Keratinocyte (primary cell): ENCODE measurements around the gene SYMPK. TPM values are rescaled to one million over a fixed set of nuclear protein-coding genes. Genes with fewer than 3 reads are reported as not detected.

Source experiments
- DNase-seq: peaks from one replicate; pipeline ENCODE4 v3.0.0-alpha.2; 2011; ENCODE audit warnings: low read depth, missing footprints, low spot score
- FAIRE-seq: peaks from 2 replicates; lab custom pipeline; 2011; peaks lifted over from hg19 to GRCh38; lab: Jason Lieb, UNC
- H2AFZ ChIP-seq: 2 replicates; pipeline ENCODE4 v1.6.0; 2012; ENCODE audit warnings: low read length, control low read depth, inconsistent platforms; ENCODE audit not compliant: control insufficient read depth
- H3K27ac ChIP-seq: 2 replicates; pipeline ENCODE4 v1.5.1; 2011; ENCODE audit warnings: low read length; ENCODE audit not compliant: control insufficient read depth, insufficient read depth
- H3K27me3 ChIP-seq: 3 replicates; pipeline ENCODE4 v1.6.0; 2011; ENCODE audit warnings: low read length; ENCODE audit not compliant: control insufficient read depth, insufficient read depth; ENCODE audit errors: extremely low read depth
- H3K36me3 ChIP-seq, 2 experiments: 2 replicates in 1 of 2; 3 replicates in 1 of 2; pipeline ENCODE4 v1.5.1; 2011; ENCODE audit warnings: low read length in 2 of 2, mild to moderate bottlenecking in 1 of 2; ENCODE audit not compliant: control insufficient read depth in 2 of 2, insufficient read depth in 2 of 2; ENCODE audit errors: extremely low read depth in 1 of 2
- H3K4me1 ChIP-seq: 3 replicates; pipeline ENCODE4 v1.5.1; 2011; ENCODE audit warnings: low read length; ENCODE audit not compliant: control insufficient read depth, insufficient read depth; ENCODE audit errors: extremely low read depth
- H3K4me2 ChIP-seq: 3 replicates; pipeline ENCODE4 v1.6.0; 2011; ENCODE audit warnings: low read depth, low read length; ENCODE audit not compliant: control insufficient read depth, insufficient read depth; ENCODE audit errors: extremely low read depth
- H3K4me3 ChIP-seq, 3 experiments: fragments of 200-600 bp in 1 of 3; sonication (generic) in 1 of 3; 2 replicates in 2 of 3; 3 replicates in 1 of 3; pipeline ENCODE4 v1.5.1; 2011 to 2016; ENCODE audit warnings: low read length in 3 of 3, mild to moderate bottlenecking in 3 of 3, control low read depth in 2 of 3, inconsistent platforms in 1 of 3, low read depth in 1 of 3, mixed read lengths in 1 of 3, mixed run types in 1 of 3, moderate library complexity in 1 of 3; ENCODE audit not compliant: control insufficient read depth in 2 of 3, insufficient read depth in 2 of 3; ENCODE audit errors: extremely low read depth in 1 of 3
- H3K79me2 ChIP-seq: 2 replicates; pipeline ENCODE4 v1.6.0; 2012; ENCODE audit warnings: low read length; ENCODE audit not compliant: control insufficient read depth, insufficient read depth
- H3K9ac ChIP-seq: 3 replicates; pipeline ENCODE4 v1.6.0; 2011; ENCODE audit warnings: low read length; ENCODE audit not compliant: control insufficient read depth, insufficient read depth; ENCODE audit errors: extremely low read depth
- H3K9me1 ChIP-seq: 3 replicates; pipeline ENCODE4 v1.6.0; 2011; ENCODE audit warnings: low read length; ENCODE audit not compliant: control insufficient read depth, insufficient read depth; ENCODE audit errors: extremely low read depth
- H3K9me3 ChIP-seq: 2 replicates; pipeline ENCODE4 v1.5.1; 2012; ENCODE audit warnings: low read depth, low read length; ENCODE audit not compliant: control insufficient read depth
- H4K20me1 ChIP-seq: 3 replicates; pipeline ENCODE4 v1.6.0; 2011; ENCODE audit warnings: low read length; ENCODE audit not compliant: control insufficient read depth, insufficient read depth; ENCODE audit errors: extremely low read depth
- CTCF ChIP-seq, 3 experiments: IDR thresholded peaks in 1 of 3; conservative IDR thresholded peaks in 1 of 3; optimal IDR thresholded peaks in 1 of 3; 2 replicates in 2 of 3; 3 replicates in 1 of 3; pipeline versions ENCODE3 to v1.5.1; 2011; ENCODE audit warnings: low read length in 3 of 3, mild to moderate bottlenecking in 3 of 3, moderate library complexity in 2 of 3, control low read depth in 1 of 3, inconsistent platforms in 1 of 3; ENCODE audit not compliant: insufficient read depth in 2 of 3; ENCODE audit errors: extremely low read depth in 1 of 3
- EZH2 ChIP-seq: IDR thresholded peaks from one replicate; pipeline ENCODE4 v1.6.1; 2012; ENCODE audit warnings: inconsistent platforms, mild to moderate bottlenecking, low read length, moderate library complexity
- dilution Hi-C: fragments of 300-500 bp; cut with MboI; formaldehyde crosslinking; loops from one replicate; pipeline ENCODE4 v1.7.0; 2020; ENCODE audit warnings: low sequenced_read_pairs; ENCODE audit not compliant: extremely low pct_ligation_motif_present
- polyA plus RNA-seq, 5 experiments: library from polyadenylated mRNA; depleted of rRNA in 3 of 5; stranded (reverse) in 3 of 5; stranded (forward) in 1 of 5; unstranded in 1 of 5; fragments of >200 nt; gene quantifications; 1 replicate in 1 of 5; 2 replicates in 3 of 5; 3 replicates in 1 of 5; pipeline versions ENCODE4 v1.2.1 to v1.2.3, GENCODE V29; 2011 to 2012; ENCODE audit warnings: missing spikeins in 2 of 5, low read depth in 1 of 5, low replicate concordance in 1 of 5

SYMPK gene
- polyA plus RNA-seq, 1 donor (not counting 4 experiments of a cell fraction or from before 2014, with no cell fraction given), result 56.0 TPM

GRCh38 chr19:45819769-45820168, 43.2 kb downstream of the SYMPK start:
- peaks cover 3% of the 10 kb centered on the region for H3K9me1 ChIP-seq
- no peak overlapping the region for H2AFZ ChIP-seq
- H3K27ac ChIP-seq, result no peak overlapping the region
- H3K79me2 ChIP-seq, result no peaks in the 10 kb centered on the region
- peaks cover 2% of the 10 kb centered on the region for H4K20me1 ChIP-seq
- no peaks in the 10 kb centered on the region for H3K9me3 ChIP-seq
- no peak overlapping the region for H3K9ac ChIP-seq
- dilution Hi-C loops, result no loop called here
- no peak for FAIRE-seq
- H3K4me3 ChIP-seq, result no peak overlapping the region
- H3K4me1 ChIP-seq, result peaks cover 18% of the 10 kb centered on the region
- H3K27me3 ChIP-seq, result no peaks in the 10 kb centered on the region
- H3K4me2 ChIP-seq, result no peak overlapping the region
- peaks cover 5 to 14% of the 10 kb centered on the region in 2 experiments for H3K36me3 ChIP-seq
- TF ChIP-seq EZH2 (no peak), CTCF (optimal IDR thresholded peaks at IDR 0.05 in 1 of 3, IDR thresholded peaks at IDR 0.05 in 1 of 3, conservative IDR thresholded peaks at IDR 0.05 in 1 of 3; ENCODE audit: extremely low read depth in 1 of 3, insufficient read depth in 2 of 3, low read length in 3 of 3) (peak in 1 of 3 experiments; percentile 1)
- no peak for DNase-seq

DNA sequence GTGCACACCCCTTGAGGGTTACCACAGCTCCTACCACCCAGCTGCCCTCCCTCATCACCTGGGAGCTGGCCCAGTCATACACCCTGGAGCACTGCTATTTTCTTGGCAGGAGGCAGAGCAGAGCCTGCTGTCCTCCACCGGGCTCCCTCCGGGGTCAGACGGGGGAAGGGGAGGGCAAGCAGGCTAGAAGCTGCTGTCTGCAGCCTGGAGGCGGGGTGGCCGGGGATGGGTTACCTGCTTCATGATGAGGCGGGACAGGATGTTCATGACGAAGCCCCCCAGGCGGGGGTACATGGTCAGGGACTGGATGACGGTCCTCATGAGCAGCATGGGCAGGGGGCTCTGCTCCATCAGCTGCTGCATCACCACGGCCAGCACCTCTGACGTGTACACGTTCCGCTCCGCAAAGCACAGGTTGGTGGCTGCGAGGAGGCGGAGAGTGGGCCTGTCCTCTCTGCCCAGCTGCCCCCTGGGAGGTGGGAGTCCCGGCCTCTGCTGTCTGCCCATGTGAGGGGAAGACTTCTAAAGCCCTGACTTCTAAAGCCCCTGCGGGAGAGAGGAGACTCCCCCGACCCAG, 45.1 kb downstream of the SYMPK start:
- DNase-seq, result no peak
- Histone ChIP-seq H3K36me3 (peaks cover 4 to 14% of the 10 kb centered on the region in 2 experiments), H3K9me1 (peaks cover 2% of the 10 kb centered on the region), H3K79me2 (no peaks in the 10 kb centered on the region), H3K4me2 (no peak overlapping the region), H4K20me1 (peaks cover 2% of the 10 kb centered on the region), H3K9ac (no peak overlapping the region), H3K27ac (no peak overlapping the region), H2AFZ (no peak overlapping the region), H3K27me3 (no peaks in the 10 kb centered on the region), H3K4me1 (peaks cover 20% of the 10 kb centered on the region), H3K9me3 (no peaks in the 10 kb centered on the region), H3K4me3 (no peak overlapping the region)
- dilution Hi-C loops, result no loop called here
- no peak for FAIRE-seq
- TF ChIP-seq CTCF (optimal IDR thresholded peaks at IDR 0.05 in 1 of 3, IDR thresholded peaks at IDR 0.05 in 1 of 3, conservative IDR thresholded peaks at IDR 0.05 in 1 of 3; ENCODE audit: extremely low read depth in 1 of 3, insufficient read depth in 2 of 3, low read length in 3 of 3), result no peak
- TF ChIP-seq EZH2, result no peak
